Adrenal gland (tissue), 12 donors: ENCODE results near the gene SETD4. TPM values are rescaled to one million over a fixed set of nuclear protein-coding genes. Genes with fewer than 3 reads are reported as not detected.

Source experiments
- DNase-seq, 7 donors: peaks; one replicate each; pipeline ENCODE4 v3.0.0-alpha.2; 2019 to 2020
- H3K27ac ChIP-seq, 5 donors: fragments of 200-600 bp; sonication (generic) in 4 of 5; 1 replicate in 3 of 5; 2 replicates in 2 of 5; pipeline versions ENCODE4 v1.5.1 to v1.8.0; 2016 to 2020; ENCODE audit warnings: mild to moderate bottlenecking in 1 of 5
- H3K27me3 ChIP-seq: fragments of 200-600 bp; 2 replicates; pipeline ENCODE4 v1.8.0; 2021
- H3K36me3 ChIP-seq, 2 donors: fragments of 200-600 bp; replicated peaks in 1 of 2; 1 replicate in 1 of 2; 2 replicates in 1 of 2; pipeline versions ENCODE4 v1.5.1 to v1.8.0; 2018 to 2022
- H3K4me1 ChIP-seq, 2 donors: fragments of 200-600 bp; replicated peaks in 1 of 2; 1 replicate in 1 of 2; 2 replicates in 1 of 2; pipeline versions ENCODE4 v1.5.1 to v1.8.0; 2018 to 2021
- H3K4me3 ChIP-seq, 4 donors: fragments of 200-600 bp; sonication (generic) in 3 of 4; one replicate each; pipeline ENCODE4 v1.5.1; 2016 to 2018
- H3K9me3 ChIP-seq, 3 donors: fragments of 200-600 bp; sonication (generic) in 1 of 3; replicated peaks in 1 of 3; 1 replicate in 2 of 3; 2 replicates in 1 of 3; pipeline versions ENCODE4 v1.5.1 to v1.8.0; 2016 to 2021
- POLR2A ChIP-seq, 2 donors: fragments of 450-650 bp; IDR thresholded peaks; one replicate each; pipeline ENCODE4 v1.6.1; 2017; ENCODE audit warnings: antibody characterized with exemption in 2 of 2, mild to moderate bottlenecking in 2 of 2, moderate library complexity in 1 of 2
- WGBS, 4 donors: extraction: QIAGEN DNeasy Blood & Tissue Kit in 2 of 4; methylation state at CpG; one replicate each; pipeline versions ENCODE4 v1.1.5 to v1.1.7; 2013 to 2017; 5-methylcytosine and 5-hydroxymethylcytosine counted together
- intact Hi-C, 2 donors: fragments of 100-400 bp; cut with DNase I; formaldehyde crosslinking; loops; one replicate each; pipeline versions ENCODE4 v1.14.1 to v1.15.0; 2022 to 2023
- polyA plus RNA-seq, 3 donors: library from polyadenylated mRNA; stranded (reverse); fragments of 200-250 nt in 2 of 3; fragments of 350-450 nt in 1 of 3; fragmentation: Illumina TruSeq in 1 of 3; extraction: RNeasy Lipid Tissue Mini Kit (QIAGEN cat#74804) in 1 of 3; gene quantifications; one replicate each; pipeline ENCODE4 v1.2.3, GENCODE V29; 2013 to 2014
- small RNA-seq, 2 donors: library from RNA; depleted of rRNA; stranded (forward); fragments of <200 nt; gene quantifications; one replicate each; pipeline ENCODE3, GENCODE V24; 2016
- total RNA-seq, 9 donors: library from RNA; depleted of rRNA in 4 of 9; stranded (reverse); fragments of >200 nt in 4 of 9; fragments of 120-200 nt in 1 of 9; fragmentation: NEBNext Ultra II Directional in 1 of 9; extraction: Animal tissue kit (Norgen Biotek cat#: 25700) in 1 of 9; gene quantifications; one replicate each; pipeline versions ENCODE4 v1.1.0 to v1.2.4, GENCODE V29; 2013 to 2023
- TF ChIP-seq, protein P1 (sequence below), 6 experiments: fragments of 450-650 bp in 4 of 6; fragments of 200-600 bp in 2 of 6; sonication (generic) in 1 of 6; IDR thresholded peaks; 1 replicate in 5 of 6; 2 replicates in 1 of 6; pipeline versions ENCODE4 v1.5.1 to v1.8.0; 2016 to 2021; ENCODE audit warnings: antibody characterized with exemption in 6 of 6, mild to moderate bottlenecking in 2 of 6, moderate library complexity in 1 of 6
- donor health status: healthy with polysubstance abuse.
- donor health status: Bipolar disorder and iron deficiency.
- donor health status: DM: yes; HTN: yes; CAD: no.
- donor health status: DM: no; HTN: no; CAD: no.
- donor health status: DM: no; HTN: no; CAD: no.
- donor health status: DM: yes; HTN: yes; CAD: no.

SETD4 gene
- total and polyA plus RNA-seq, 12 donors: 7.9 to 24.5 (median 16.2) TPM

DNA sequence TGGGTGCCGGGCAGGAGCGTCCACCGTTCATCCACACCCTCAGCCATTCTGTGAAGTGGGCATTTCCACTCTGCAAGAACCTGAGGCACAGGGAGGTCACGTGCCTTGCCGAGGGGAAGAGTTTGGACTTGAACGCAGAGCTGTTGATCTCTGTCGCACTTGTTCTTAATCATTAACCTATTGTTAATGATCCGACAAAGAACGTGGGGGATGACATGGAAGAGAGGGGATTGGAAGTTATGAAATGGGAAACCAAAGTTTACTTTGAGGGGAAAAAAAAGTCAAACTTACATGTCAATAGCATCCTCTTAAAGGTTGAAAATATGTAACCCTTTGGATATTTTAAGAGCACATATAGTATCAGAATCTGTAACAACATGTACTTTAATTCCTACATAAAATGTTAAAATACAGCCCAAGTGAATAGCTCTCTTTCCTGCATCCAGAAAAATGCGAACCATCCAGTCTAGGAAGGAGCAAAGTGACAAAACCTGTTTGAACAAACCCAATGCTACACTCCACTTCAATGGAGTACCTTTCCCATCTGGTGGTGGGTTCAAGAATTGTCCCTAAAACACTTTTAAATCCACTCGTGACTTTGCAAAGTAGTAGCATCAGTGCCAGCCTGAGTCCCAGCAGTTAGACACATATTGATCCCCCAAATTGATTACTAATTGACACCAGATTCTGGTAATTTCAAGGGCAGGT is 75.5 kb downstream of the SETD4 start:
- TF ChIP-seq, protein P1, sequence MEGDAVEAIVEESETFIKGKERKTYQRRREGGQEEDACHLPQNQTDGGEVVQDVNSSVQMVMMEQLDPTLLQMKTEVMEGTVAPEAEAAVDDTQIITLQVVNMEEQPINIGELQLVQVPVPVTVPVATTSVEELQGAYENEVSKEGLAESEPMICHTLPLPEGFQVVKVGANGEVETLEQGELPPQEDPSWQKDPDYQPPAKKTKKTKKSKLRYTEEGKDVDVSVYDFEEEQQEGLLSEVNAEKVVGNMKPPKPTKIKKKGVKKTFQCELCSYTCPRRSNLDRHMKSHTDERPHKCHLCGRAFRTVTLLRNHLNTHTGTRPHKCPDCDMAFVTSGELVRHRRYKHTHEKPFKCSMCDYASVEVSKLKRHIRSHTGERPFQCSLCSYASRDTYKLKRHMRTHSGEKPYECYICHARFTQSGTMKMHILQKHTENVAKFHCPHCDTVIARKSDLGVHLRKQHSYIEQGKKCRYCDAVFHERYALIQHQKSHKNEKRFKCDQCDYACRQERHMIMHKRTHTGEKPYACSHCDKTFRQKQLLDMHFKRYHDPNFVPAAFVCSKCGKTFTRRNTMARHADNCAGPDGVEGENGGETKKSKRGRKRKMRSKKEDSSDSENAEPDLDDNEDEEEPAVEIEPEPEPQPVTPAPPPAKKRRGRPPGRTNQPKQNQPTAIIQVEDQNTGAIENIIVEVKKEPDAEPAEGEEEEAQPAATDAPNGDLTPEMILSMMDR (IDR thresholded peaks at IDR 0.05): no peak
- no peak for TF ChIP-seq POLR2A (IDR thresholded peaks at IDR 0.05)
- H3K9me3 ChIP-seq: no peaks in the 10 kb centered on the region
- intact Hi-C loops: no loop called here
- DNase-seq: no peak
- H3K4me1 ChIP-seq: no peaks in the 10 kb centered on the region
- 68 to 80% (median 76%) methylated on average over 11 of the region's 11 CpGs for WGBS, 4 donors
- H3K27ac ChIP-seq: no peak overlapping the region
- no peak overlapping the region for H3K4me3 ChIP-seq
- no peaks in the 10 kb centered on the region for H3K36me3 ChIP-seq
- H3K27me3 ChIP-seq: no peaks in the 10 kb centered on the region

Small RNA genes lying within 50 kb of the gene (small RNA-seq; reads per million reads assigned to genes)
- 0 reads per million in 2 donors for gene RNU6-992P

Other genes with a start within 250 kb of the SETD4 start
- 100 to 1,000 TPM in 5 of 9 donors, 10 to 100 TPM in 4; 61.1 to 602 (median 121) TPM for gene CBR1, start 9.5 kb upstream of the SETD4 start, total RNA-seq
- 100 to 1,000 TPM in 1 of 3 donors, 10 to 100 TPM in 2; 38.3 to 135 (median 68.6) TPM for gene CBR1, start 9.5 kb upstream of the SETD4 start, polyA plus RNA-seq
- 10 to 100 TPM in 1 of 9 donors, 1 to 10 TPM in 7, under 1 TPM in 1; 0.83 to 10.7 (median 2.8) TPM for gene CBR3, start 74.6 kb upstream of the SETD4 start, total RNA-seq
- 1 to 10 TPM; 1.3 to 8.5 (median 5.3) TPM for gene CBR3, start 74.6 kb upstream of the SETD4 start, polyA plus RNA-seq
- gene DOP1B, start 96.3 kb upstream of the SETD4 start, total RNA-seq: 10 to 100 TPM in 3 of 9 donors, 1 to 10 TPM in 6; 1.1 to 39.1 (median 8.7) TPM
- gene DOP1B, start 96.3 kb upstream of the SETD4 start, polyA plus RNA-seq: 1 to 10 TPM; 1.3 to 5.1 (median 1.9) TPM